Measurements from ENCODE around the gene LHFPL3.
A peak's percentile ranks its signal among the peaks of the same experiment; 100 is the strongest.

Gene LHFPL3

DNA sequence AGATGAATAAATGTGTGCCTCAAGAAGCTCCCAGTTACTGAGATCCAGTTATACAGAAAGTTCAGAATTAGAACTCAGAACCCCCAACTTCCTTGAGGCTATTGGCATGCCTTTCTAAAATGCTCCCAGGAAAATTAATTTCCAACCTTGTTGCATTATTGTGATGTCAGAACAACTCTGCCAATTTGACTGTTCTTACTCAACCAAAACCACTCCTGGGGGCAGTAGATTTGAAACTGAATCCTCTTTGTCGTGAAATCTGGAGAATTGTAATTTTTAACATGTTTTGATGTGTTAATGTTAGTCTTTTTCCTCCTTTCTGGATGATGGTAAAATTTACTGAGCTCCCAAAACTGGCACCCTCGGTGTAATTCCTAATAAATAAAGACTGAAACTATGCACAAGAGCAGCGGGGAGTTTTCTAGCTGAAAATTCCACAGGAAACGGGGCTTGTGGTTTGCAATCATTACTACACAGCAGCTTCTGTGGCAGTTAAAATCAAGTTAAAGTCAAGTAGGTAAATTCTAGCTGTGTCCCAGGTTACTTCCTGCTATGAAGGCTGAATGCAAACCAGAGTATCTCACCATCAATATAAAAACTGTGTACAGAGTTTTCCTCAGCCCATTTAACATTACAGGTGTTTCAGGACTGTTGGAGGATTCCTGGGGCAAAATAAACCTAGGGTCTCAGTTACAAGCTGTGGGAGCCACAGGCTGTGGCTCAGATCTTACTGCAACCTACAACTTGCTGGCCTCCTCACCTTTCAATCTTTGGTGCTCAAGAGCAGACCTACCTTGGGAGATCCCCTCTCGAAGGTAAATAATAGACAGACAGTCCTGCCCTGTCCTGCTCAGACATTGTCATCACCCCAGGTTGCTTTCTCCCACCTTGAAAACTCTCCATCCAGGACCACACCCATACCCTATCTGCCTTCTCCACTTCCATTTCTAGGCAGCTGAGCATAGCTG, 529.3 kb downstream of the LHFPL3 start:
- no peak for DNase-seq

DNA sequence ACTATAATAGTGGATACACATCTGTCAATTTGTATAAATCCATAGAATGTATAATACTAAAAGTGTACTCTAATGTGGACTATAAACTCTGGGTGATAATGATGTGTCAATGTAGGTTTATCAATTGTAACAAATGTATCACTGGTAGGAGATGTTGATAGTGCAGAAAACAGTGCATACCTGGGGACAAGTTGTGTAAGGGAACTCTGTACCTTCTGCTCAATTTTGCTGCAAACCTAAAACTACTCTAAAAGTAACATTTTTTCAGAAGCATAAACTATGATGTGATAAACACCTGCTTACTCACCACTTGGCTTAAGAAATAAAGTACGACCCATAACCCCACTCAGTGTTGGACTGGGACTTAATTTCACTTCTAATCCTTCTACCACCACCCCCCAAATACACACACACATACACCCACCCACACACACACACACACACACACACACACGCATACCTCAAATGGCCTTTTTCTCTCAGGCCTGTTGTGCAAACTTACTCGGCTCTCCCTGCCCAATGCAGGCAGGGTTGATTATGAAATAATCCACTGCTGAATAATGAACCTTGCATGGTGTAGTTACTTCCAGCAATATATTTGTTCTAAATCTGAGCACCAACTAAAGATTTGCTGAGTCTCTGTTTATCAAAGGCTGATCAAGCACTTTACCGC, 531.5 kb downstream of the LHFPL3 start:
- no peak for DNase-seq

DNA sequence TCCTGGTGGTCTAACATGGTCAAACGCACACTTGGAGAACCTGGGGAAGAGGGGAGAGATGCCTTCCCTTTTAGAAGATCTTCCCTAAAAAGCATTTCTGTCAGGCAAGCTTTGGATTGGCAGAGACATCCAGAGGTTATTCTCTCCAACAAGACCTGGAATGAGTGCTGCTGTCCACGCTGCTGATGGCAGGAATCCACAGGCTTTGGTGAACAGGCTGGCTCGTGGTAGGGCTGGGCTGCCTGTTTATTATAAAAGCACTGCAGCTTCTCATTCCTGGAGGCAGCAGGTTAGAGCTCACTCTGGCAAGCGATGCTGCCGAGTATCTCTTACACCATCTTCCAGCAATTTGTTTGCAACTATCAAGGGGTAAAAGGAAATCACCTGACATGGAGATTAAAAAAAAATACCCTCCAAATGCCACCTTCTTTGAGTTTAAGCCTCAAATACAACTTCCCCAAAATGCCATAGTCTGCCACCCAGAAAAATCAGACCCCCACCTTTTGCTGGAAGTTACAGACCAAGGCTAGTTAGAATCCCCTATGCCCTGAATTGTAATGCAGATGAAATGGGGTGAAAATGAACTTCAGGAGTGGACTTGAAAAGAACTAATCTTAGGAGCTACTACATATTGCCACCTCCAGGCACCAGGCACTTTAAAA, 533.5 kb downstream of the LHFPL3 start:
- DNase-seq, result no peak

DNA sequence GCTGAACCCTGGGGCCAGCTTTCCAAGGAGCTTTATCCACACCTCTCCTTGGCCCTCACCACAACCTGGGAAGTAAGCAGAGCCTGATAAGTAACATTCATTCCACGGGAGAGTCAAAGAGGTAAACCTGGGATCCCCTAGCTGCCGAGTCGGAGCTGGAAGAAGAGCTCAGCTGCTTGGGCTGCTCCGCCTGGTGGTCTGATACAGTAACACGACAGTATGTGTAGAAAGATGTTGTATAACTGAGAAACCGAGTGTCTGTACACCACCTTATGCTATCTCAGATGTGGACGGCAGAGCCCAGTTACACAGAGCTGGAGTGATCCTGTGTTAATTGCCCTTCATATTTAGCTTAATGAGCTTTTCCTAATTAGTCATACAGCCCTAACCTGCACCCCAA, 534.3 kb downstream of the LHFPL3 start:
- DNase-seq, result no peak

DNA sequence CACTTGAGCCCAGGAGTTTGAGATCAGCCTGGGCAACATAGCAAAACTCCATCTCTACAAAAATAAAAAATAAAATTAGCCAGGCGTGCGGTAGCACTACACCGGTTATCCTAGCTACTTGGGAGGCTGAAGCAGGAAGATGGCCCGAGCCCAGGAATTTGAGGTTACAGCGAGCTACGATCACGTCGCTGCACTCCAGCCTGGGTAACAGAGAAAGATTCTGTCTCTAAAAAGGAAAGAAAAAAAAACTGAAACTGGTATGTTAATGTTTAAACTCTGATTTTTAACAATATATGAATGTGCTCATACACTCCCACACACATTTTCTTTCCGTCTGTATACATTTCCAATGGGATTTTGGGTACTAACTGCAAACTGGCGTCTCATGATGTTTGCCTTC, 545.0 kb downstream of the LHFPL3 start:
- DNase-seq, result no peak

DNA sequence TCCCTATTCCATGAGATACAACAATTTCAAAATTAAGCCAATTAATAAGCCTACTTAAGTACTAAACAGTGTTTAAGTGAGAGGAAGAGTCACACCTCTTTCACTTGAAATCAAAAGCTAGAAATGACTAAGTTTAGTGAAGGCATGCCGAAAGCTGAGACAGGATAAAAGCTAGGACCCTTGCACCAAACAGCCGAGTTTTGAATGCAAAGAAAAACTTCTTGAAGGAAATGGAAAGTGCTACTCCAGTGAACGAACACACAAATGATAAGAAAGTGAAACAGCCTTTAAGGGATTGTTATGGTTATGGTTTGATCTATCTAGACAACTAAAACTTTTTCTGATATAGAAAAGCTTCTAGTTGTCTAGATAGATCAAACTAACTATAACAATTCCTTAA, 550.2 kb downstream of the LHFPL3 start:
- no peak for DNase-seq

DNA sequence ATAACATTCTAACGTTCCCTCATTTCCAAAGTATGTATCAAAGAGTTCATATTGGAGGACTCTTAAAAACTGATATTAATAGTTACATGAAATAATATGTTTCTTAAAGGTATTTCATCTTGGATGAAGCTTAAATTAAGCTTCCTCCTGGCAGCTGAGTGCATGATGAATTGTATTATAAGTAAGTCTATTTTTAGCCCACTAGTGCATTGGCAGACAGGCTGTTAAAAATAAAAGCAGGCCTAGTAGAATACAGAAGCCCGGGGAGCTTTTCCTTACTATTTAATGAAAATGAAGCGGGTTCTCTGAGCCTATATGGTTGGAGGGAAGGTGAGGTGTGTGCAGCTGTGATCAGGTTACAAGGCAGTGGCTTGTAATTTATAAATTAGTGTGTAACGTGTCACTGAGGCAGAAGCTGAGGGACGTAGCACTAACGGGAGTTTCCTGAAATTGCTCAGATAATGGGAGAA, 554.9 kb downstream of the LHFPL3 start:
- DNase-seq, result no peak

DNA sequence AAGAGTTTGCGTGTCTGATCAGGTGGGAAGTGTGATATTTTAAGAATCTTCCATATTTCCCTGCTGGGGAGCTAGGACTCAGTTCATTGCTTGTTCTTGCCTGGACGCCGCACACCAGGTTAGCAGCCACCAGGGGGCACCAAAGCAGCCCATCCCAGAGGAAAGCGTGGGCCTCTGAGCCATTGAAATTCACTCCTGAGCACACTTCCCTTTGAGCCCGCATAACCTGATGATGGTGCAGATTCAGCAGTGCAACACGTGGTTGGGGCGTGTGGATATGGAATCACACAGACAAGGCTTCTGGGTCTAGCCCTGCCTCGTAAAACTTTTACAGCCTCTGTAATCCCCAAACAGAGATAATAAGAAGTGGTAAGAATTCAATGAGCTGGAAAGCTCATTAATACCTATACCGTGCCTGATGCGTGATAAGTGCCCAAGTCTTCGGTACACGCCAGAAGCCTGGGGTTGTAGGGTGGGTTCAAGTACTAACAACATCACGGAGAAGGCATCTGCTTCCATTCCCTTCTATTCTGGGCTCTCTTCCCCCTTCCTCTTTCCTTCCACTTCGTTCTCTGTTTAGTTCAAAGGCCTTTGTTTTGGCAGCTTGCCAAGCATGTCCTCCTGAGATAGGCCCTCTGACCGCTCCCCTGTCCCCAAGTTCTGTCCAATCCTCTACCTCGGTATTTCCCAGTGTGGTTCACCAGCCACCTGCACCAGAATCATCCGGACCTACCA, 555.5 kb downstream of the LHFPL3 start:
- peak; percentile 89 for DNase-seq

DNA sequence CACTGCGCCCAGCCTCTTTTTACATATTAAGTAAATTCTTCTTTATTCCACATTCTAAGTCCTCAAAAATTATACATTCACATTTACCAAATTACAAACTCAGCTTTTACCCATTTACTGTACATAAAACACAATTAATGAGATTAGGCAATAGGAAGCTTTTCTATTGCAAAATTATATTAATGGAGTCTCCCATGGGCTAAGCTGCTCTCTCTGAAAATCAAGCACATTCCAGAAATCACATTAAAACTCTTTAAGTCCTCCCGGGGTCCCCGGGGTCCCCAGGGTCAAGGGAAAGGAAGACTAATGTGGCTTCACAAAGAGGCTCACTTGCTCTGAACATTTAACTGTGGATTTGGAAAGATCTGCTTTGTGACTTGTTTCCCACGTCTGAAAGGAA, 558.2 kb downstream of the LHFPL3 start:
- DNase-seq, result no peak

DNA sequence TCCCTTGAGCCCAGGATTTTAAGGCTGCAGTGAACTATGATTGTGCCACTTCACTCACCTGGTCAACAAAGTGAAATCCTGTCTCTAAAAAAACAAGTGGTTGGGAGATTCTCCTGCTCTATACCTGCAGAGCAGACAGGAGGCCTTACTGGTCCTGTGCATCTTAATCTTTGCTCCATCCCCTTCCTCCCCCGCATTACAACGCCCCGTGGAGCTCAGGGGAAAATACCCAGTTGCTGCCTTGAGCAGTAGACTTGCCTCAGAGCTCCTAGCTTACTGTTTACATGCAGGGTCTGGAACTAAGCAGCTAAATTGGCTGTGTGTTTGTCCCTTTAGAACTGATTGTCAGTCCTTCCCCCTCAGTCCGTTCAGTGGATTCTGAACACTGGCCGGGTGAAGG, 561.8 kb downstream of the LHFPL3 start:
- DNase-seq, result no peak

DNA sequence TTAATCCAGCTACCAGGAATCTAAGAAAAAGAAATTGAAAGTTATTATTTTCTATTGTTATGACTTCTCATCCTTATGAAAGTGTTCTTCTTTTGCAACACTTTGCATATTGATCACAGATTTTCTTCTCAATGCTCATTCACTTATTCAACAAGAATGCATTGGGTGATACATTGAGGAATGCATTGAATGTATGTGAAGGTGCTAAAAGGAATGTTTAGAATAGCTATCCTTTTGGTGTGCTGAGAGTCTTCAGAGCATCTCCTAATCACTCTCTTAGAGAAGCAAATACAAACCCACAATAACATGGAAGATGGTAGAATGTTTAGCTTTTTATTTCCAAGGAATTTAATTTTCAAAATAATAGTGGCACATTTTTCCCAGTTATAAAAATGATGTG, 563.5 kb downstream of the LHFPL3 start:
- DNase-seq, result no peak

DNA sequence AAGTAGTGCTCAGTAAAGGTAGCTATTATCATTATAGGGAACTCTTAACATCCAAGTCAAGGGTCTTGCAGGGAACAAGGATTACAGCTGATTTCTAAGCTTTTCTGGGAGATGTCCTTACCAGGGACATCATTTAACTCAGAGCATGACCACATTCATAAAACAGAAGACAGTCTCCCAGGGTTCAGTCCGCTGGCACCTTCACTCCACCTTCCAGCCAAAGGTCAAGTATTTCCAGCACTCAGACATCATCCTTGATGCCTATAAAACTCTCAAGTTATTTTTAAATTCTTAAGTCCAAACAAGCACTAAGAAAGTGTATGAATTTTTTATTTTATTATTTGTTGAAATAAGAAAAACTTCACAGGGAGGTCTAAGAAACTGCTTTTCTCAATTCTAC, 565.9 kb downstream of the LHFPL3 start:
- no peak for DNase-seq

DNA sequence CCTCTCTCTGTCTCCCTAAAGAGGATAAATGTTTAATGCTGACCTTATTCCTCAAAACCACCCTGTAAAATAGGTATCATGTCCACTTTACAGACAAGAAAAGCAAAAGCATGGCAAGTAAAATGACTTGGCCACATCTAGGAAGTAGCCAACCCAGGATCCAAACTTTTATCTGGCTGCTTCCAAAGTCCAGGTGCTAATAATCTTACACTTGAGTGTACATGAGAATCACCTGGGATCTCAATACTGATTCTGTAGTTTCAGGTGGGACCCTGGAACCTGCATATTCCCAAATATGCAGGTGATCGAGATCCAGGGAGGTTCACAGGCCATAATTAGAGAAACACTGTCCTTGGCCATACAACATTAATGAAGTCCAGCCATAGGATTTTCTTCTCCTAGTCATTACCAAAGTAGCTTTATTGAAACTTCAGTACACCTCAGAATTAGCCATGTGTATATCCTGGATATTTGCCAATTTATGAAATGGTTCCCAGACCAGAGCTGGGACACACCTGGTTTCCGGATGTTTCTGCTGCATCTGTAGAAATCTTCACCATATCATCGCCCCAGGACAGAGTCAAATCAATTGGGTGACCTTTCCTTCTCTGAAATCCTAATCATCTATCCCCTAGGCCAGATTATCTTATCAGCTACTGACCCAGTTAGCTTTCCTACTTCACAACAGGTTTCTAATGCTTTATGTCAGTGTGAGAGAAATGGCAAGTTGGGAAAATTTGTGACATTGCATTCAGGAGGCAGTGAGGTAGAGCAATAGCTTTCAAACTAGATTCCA, 566.5 kb downstream of the LHFPL3 start:
- no peak for DNase-seq

DNA sequence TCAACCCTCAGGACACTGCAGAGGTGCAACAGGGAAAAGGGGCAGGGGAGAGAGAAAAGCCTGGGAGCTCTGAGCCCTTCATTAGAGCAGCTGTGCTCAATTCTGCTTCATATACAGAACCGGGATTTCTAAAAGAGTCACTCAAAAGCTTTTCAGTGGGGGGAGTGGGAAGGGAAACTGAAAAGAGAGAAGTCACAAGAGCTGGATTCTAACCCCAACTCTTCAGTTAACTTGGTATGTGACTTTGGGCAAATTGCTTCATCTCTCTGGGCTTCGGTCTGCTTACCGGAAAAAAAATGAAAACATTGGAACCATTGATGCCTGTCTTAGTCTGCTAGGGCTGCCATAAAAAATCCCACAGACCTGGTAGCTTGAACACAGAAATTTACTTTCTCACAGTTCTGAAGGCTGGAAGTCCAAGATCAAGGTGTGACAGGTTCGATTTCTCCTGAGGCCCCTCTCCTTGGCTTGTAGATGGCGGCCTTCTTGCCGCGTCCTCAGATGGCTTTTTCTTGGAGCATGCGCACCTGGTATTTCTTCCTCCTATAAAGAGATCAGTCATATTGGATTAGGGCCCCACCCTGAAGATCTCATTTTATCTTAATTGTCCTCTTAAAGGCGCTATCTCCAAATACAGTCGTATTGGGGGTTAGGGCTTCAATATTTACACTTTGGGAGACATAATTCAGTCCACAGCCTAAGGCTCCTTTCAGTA, 567.3 kb downstream of the LHFPL3 start:
- no peak for DNase-seq

DNA sequence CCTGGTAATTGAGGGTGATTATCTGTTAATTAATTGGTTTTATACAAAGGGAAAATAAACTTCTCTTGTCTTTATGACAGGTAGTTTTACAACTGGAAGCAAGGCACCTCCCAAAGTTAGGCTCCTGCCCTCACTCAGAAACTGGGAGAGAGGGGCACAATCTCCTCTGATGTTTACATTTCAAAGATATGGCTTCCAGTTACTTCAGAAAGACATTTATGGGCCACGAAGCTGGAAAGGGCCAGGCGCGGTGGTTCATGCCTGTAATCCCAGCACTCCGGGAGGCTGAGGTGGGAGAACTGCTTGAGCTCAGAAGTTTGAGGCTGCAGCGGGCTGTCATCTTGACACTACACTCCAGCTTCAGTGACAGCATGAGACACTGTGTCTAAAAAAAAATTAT, 570.0 kb downstream of the LHFPL3 start:
- no peak for DNase-seq

DNA sequence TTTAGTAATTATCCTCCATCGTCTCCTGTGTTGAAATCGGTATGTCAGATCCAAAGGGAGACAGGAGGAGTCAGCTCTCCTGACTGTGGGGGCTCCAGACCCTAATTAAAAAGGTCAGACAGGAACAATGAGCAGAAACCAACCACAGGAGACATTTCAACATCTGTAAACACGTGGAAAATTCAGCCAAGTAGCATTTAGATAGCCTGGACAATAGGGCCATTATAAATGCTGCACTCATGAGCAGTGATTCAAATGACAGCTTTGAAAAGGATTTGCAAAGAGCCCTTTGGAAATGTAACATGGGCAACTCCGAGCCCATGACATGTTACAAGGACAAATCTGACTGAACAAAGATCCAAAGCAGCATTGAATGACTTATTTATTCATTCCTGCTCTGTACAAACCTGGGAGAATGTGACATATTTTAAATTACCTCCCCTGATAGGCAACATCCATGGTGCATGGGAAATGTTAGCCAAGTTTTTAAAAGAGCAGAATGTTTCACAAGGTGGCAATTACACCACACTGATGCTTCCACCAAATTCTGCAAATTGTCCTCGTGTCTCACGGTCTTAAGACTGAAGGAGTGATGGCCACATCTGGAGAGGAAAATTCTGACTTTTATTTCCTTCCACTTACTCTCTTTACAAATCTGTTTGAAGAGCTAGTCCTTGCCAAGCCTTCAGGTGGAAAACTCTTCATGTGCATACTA, 572.3 kb downstream of the LHFPL3 start:
- DNase-seq, result no peak

DNA sequence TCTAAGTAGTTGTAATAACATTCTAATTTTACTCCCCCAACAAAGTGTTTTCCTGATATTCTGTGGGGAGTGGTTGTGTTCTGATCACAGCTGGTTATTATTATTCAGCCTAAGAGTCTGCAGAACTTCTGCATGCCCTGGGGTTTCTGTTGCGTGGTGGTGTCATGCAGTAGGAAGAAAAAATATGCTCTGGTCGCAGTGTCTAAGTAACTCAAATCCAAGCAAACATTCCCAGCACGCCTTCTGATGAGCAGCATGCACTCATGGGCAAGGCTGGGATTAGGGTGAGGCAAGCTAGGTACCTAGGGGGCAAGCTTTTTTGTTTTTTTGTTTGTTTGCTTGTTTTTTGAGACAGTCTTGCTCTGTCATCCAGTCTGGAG, 572.8 kb downstream of the LHFPL3 start:
- DNase-seq, result no peak

DNA sequence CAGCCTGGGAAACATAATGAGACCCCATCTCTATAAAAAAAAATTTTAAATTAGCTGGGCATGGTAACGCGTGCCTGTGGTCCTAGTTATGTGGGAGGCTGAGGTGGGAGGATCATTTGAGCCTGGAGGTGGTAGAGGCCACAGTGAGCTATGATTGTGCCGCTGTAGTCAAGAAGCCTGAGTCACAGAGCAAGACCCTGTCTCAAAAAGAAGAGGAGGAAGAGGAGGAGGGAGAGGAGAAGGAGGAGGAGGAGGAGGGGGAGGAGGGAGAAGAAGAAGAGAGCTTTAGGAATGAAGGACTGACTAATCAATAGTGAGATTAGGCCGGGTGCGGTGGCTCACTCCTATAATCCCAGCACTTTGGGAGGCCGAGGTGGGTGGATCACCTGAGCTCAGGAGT, 573.8 kb downstream of the LHFPL3 start:
- no peak for DNase-seq

DNA sequence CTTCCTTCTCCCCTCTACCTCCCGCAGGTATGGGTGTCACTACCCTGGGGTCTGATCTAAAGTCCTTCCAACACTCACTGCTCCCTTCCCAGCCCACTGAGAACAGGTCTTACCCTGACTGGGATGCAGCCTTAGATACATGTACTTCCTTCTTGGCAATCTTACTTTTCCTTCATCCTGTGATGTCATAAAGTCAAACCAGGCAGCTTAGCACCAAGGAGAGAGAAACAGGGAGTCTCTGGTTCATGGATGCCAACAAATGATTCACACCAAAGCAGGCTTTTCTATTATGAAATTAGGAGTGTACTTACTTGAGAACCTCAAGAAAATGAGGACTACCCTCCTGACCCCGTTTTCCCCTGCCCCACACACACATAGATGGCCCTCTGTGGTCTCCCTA, 574.6 kb downstream of the LHFPL3 start:
- DNase-seq, result no peak

DNA sequence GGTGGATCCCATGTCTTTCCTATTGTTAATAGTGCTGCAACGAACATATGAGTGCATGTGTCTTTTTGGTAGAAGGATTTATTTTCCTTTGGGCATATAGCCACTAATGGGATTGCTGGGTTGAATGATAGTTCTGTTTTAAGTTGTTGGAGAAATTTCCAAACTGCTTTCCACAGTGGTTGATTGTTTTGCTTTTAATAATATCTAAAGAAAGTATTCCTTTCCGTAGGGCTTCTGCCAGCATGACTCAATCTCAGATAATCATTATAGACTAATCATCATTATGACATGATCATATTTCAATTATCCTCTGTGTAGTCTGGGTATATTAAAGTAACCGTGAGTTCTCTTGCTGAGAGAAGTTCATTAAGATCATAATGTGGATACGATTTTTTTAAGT, 575.4 kb downstream of the LHFPL3 start:
- DNase-seq, result no peak

DNA sequence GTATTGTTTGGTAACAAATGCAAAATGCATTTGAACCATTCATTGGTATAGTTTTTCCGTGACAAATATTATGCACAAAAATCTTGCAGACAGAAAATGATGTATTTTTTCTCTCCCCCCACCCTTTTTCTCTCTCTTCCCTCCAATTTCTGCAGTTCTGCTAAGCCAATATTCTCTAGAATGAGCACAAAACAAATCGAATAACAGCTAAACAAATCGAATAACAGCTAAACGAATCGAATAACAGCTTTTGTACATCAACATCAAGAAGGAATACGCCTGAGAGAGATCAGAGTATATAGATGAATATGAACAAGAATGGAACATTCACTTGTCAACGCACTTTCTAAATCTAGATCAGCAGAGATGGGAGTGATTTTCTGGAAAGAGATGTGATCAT, 577.6 kb downstream of the LHFPL3 start:
- no peak for DNase-seq
